Activated T-cell treated with anti-CD3 and anti-CD28 coated beads, Interleukin-2, amount 50 U/mL, for 4 hours (primary cell): ENCODE results near the gene MAPK8IP3. TPM values are rescaled to one million over a fixed set of nuclear protein-coding genes. Genes with fewer than 3 reads are reported as not detected.

ENCODE experiments used
- ATAC-seq, 2 donors: fragments of 200-7000 bp; cut with Tn5 transposase; one replicate each; pipeline ENCODE4 v1.10.0; 2021
- DNase-seq: peaks from one replicate; pipeline ENCODE4 v3.0.0-alpha.2; 2020
- H3K27me3 Mint-ChIP-seq: one replicate; pipeline ENCODE4 v1.8.0; 2021; ENCODE audit warnings: low read depth, mixed read lengths
- H3K36me3 Mint-ChIP-seq: one replicate; pipeline ENCODE4 v1.8.0; 2022; ENCODE audit warnings: mixed read lengths; ENCODE audit not compliant: insufficient read depth
- H3K4me1 Mint-ChIP-seq: one replicate; pipeline ENCODE4 v1.8.0; 2021; ENCODE audit warnings: low read depth, mixed read lengths
- H3K4me3 Mint-ChIP-seq: one replicate; pipeline ENCODE4 v1.8.0; 2021; ENCODE audit warnings: mild to moderate bottlenecking, moderate library complexity, mixed read lengths
- H3K9me3 Mint-ChIP-seq: one replicate; pipeline ENCODE4 v1.8.0; 2021; ENCODE audit warnings: mixed read lengths
- total RNA-seq, 3 donors: library from RNA; stranded (reverse); gene quantifications; one replicate each; pipeline ENCODE4 v1.2.1, GENCODE V29; 2021

The MAPK8IP3 gene
- total RNA-seq, 3 donors from 2014 or later = 76.3 to 89.4 (median 78.1) TPM

DNA sequence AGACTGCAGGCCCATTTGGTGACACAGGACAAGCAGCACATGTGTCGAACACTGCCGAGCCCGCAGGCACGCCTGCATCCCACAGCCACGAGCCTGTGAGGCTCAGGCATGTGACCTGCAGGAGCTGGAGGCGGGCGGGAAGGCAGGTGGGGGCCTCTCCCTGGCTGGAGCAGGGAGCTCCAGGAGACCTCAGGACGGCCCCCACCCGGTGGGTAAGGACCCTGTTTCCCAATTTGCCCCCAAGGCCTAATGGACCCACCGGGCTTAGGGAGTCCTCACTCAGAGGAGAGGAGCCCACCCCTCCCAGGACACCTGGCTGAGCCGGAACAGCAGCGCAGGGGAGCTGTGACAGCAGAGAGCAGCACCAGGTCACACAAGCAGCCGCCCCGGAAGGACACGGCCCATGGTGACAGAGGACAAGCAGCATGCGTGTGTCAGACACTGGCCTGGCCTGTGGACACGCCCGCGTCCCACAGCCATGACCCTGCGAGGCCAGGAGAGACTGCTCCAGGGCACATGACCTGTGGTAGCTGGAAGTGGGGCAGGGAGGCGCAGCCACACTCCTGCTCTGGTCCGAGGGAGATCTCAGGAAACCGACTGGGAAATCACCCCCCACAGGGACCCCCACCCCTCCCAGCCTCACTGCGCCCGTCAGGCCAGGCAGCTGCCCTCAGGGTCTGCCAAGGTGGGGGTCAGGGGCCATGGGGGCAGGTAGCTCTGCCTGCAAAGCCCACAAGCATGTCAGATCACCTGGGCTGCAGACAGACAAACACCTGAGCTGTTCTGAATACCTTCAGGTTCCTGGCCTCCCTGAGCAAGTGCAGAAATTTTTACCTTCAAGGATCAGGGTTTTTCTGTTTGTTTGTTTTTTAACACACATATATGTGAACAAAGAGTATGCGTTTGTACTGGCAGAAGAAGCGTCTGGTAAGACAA is 74.0 kb downstream of the MAPK8IP3 start:
- Mint-ChIP-seq H3K4me3 (peak overlapping the region; percentile 81), H3K27me3 (no peaks in the 10 kb centered on the region), H3K9me3 (no peaks in the 10 kb centered on the region), H3K36me3 (no peaks in the 10 kb centered on the region), H3K4me1 (peaks cover 17% of the 10 kb centered on the region)
- DNase-seq (no peak), ATAC-seq (no peak)

DNA sequence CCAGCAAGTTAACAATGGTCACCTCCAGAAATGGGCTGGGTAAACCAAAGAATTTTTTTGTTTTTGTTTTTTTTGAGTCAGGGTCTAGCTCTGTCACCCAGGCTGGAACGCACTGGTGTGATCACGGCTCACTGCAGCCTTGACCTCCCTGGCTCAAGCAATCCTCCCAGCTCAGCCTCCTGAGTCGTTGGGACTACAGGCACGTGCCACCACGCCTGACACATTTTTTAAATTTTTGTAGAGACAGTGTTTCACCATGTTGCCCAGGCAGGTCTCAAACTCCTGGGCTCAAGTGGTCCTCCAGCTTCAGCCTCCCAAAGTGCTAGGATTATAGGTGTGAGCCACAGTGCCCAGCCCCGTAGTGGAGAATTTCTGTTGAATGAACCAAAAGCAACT is 74.7 kb downstream of the MAPK8IP3 start:
- ATAC-seq (no peak), DNase-seq (no peak)
- peak overlapping the region; percentile 81 for H3K4me3 Mint-ChIP-seq
- H3K27me3 Mint-ChIP-seq = no peaks in the 10 kb centered on the region
- no peaks in the 10 kb centered on the region for H3K9me3 Mint-ChIP-seq
- H3K4me1 Mint-ChIP-seq = peaks cover 21% of the 10 kb centered on the region
- H3K36me3 Mint-ChIP-seq = no peaks in the 10 kb centered on the region

DNA sequence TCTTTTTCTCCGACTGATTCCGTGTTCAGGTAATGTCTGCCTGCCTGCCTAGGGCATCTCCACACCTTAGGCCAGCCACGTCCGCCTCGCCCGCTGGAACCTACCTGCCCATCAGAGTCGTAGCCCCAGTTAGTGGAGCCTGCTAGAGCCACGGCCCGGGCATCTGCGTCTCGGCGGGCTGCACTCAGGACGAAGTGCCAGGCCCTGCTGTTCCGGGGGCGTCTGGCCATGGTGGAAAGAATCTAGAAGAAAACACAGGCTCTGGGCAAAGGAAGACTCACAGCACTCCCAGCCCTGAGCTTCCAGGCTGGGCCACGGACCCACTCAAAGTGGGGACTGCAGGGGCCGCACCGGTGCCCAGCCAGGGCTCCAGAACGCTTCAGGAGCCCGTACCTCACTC is 75.3 kb downstream of the MAPK8IP3 start:
- DNase-seq = no peak
- peak overlapping the region; percentile 81 for H3K4me3 Mint-ChIP-seq
- no peak for ATAC-seq
- peaks cover 22% of the 10 kb centered on the region for H3K4me1 Mint-ChIP-seq
- H3K9me3 Mint-ChIP-seq = no peaks in the 10 kb centered on the region
- no peaks in the 10 kb centered on the region for H3K36me3 Mint-ChIP-seq
- H3K27me3 Mint-ChIP-seq = no peaks in the 10 kb centered on the region

DNA sequence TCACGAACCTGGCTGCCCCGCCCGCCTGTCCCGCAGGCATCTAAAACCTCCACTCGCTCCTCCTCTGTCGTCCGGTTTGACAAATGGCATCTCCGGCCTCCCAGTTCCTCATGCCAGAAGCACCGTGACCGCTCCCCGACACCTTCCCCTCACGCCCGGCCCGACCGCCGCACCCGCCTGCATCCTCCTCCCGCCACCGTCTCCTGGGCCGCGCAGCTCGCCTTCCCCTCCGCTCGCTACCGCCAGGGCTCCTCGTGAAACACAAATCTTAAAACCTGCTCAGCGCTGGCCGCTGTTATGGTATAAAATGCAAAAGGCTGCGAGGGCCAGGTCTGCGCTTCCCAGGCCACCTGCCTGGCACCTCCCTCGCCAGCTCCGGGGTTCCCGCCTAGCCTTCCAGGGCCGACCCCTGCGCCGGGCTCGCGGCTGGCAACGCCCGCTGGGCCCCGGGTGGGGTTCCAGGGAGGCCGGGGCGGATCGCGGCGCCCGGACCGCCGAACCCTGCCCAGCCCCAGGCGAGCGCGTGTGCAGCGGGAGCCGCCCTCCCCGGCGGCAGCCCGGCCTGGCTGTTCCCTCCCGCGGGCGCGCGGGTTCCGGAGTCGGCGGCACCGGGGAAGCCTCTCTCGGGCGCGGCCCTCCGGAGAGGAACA is 75.9 kb downstream of the MAPK8IP3 start:
- Mint-ChIP-seq H3K9me3 (no peaks in the 10 kb centered on the region), H3K36me3 (no peaks in the 10 kb centered on the region), H3K27me3 (no peaks in the 10 kb centered on the region), H3K4me3 (peak overlapping the region; percentile 84), H3K4me1 (peaks cover 24% of the 10 kb centered on the region)
- DNase-seq (no peak), ATAC-seq (peak; percentile 15 to 19)

DNA sequence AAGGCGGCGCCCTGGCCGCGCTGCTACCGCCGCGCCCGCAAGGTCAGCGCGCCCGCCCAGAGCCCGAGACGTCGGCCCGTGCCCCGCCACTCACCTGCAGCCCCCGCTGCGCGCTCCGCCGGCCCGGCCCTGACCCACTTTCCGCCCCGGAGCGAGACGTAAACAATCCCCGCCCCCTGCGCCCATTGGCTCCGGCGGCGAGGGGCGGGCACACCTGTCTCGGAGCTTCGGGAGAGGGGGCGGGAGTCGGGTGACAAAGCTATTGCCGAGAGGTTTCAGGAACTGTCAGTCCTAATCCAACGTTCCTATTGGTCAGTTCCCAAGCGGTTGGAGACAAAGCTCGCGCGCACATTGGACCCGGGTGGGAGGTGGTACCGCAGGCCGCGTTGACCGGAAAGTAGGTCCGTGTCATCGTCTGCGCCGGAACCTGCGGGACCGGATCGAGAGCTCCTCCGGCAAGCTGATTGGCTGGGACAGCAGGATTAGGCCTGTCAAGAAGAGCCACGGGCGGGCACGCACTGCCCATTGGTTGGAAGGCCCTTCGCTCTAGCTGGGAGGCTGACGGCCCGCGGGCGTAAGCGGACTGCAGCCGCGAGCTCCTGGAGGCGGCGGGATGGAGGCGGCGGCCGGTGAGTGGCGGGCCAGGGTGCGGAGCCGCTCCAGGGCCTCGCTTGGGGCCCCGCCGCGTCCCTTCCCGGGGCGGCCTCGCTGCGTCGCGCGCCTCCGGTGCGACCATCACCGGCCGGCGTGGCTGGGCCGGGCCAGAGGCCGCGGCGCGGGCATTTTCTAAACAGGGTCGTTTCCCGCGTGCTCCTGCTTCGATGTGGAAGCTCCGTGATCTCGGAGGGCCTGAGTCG is 76.6 kb downstream of the MAPK8IP3 start, which contains the start of the genes NUBP2 and SPSB3:
NUBP2 (plus strand) TSS at position 553 of the 857 bp plus-strand sequence; CDS start at position 614, 61 bp downstream.
SPSB3 (minus strand) TSS at position 164 of the 857 bp plus-strand sequence. CDS start 1,088 bp downstream, outside the sequence.
- Mint-ChIP-seq H3K4me3 (peak within 1 kb of the TSS; percentile 92), H3K9me3 (no peaks in the 10 kb centered on the region), H3K27me3 (no peaks in the 10 kb centered on the region), H3K4me1 (peaks cover 25% of the 10 kb centered on the region), H3K36me3 (no peaks in the 10 kb centered on the region)
- ATAC-seq (peak; percentile 88 to 89), DNase-seq (peak; percentile 95)

DNA sequence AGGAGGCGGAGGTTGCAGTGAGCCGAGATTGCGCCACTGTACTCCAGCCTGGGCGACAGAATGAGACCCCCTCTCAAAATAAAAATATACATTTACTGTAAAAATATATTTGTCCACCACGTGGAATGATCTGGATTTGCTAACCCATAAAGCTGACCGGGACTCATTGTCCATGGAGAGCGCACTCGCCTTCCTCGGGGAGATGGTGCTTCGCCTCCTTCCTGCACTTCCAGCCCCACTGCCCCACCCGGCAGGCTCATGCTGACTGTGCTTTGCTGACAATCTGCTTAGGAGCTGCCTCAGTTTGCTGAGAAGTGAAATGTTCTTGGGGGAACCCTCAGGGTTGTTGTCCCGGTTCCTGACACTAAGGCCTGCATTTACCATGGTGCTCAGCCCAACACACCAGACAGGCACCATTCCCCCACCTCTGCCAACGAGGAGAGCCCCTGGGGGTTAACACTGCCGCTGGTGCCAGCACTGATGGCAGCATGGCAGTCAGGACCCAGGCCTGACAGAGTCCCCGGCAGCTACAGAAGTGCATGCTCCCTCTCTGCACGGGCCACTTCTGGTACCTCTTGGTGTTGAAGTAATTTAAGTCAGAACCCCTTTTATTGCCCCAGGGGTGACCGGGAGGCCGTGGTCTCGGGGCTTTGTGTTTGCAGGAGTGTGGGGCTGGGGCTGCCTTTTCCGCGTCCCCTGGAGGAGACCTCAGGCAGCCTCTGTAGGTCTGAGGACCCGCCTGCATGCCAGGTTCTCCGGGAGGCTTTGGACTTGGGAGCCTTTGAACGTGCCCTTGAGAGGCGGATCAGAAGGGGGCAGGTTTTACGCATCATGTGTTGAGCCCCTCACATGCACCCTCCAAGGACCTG is 79.2 kb downstream of the MAPK8IP3 start:
- ATAC-seq (no peak), DNase-seq (no peak)
- Mint-ChIP-seq H3K4me3 (no peak overlapping the region), H3K9me3 (no peaks in the 10 kb centered on the region), H3K4me1 (peaks cover 25% of the 10 kb centered on the region), H3K27me3 (no peaks in the 10 kb centered on the region), H3K36me3 (peaks cover 4% of the 10 kb centered on the region)

DNA sequence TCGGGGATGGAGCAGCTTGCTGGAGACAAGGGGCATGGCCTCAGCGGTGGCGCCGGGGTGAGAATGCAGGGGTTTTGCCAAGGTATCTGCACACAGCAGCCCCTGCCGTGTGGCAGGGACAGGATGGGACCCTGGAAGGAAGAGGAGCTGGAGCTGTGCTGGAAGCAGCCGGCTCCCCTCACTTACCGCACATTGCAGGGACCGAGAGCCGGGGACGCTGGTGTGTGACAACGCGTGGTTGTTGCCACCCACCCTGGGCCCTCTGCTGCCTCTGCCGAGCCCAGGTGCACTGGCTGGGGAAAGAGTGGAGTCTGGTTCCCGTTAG is 79.8 kb downstream of the MAPK8IP3 start:
- no peak for ATAC-seq
- Mint-ChIP-seq H3K36me3 (peaks cover 4% of the 10 kb centered on the region), H3K27me3 (no peaks in the 10 kb centered on the region), H3K4me3 (no peak overlapping the region), H3K9me3 (no peaks in the 10 kb centered on the region), H3K4me1 (peaks cover 25% of the 10 kb centered on the region)
- no peak for DNase-seq

DNA sequence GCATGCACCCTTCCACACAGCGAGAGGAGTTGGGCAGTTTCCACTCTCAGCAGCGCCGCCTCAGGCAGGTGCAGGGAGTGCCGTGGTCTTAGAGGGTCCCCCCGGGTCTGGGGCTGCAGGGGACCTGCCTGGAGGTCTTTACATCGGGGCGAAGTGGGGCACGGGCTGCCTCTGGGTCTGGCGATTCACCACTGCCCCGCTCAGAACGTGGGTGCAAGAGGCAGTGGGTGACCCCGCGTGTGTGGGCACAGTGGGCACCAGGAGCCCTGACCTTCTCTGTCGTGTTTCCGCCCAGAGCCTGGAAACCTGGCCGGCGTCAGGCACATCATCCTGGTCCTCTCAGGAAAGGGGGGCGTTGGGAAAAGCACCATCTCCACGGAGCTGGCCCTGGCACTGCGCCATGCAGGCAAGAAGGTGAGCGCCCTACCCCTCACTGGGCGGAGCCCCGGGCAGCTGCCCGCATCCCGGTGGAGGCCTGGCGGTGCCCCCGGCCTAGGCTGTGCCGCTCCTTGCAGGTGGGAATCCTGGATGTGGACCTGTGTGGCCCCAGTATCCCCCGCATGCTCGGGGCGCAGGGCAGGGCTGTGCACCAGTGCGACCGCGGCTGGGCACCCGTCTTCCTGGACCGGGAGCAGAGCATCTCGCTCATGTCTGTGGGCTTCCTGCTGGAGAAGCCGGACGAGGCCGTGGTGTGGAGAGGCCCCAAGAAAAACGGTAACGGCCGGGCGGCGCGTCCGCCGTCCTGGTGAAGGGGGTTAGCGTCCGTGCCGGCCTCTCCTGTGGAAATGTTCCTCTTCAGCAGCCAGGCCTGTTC is 80.5 kb downstream of the MAPK8IP3 start:
- H3K4me3 Mint-ChIP-seq = no peak overlapping the region
- ATAC-seq = no peak

DNA sequence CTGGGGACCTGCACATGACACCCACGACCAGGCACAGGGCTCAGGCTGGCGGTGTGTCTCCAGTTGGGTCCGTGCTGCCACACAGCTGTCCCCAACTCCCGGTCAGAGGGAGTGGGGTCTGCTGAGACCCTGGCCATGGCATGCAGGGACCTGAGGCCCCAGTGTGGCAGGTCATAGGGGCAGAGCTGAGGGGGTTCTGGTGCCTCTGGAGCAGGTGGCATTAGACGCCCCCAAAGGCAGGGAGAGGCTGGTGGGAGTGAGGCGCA is 81.0 kb downstream of the MAPK8IP3 start:
- H3K4me3 Mint-ChIP-seq = no peak overlapping the region
- H3K27me3 Mint-ChIP-seq = no peaks in the 10 kb centered on the region
- H3K4me1 Mint-ChIP-seq = peaks cover 20% of the 10 kb centered on the region
- H3K36me3 Mint-ChIP-seq = peaks cover 4% of the 10 kb centered on the region
- no peaks in the 10 kb centered on the region for H3K9me3 Mint-ChIP-seq
- no peak for DNase-seq
- ATAC-seq = no peak

More for the DNA sequence above, 80.5 kb downstream of the MAPK8IP3 start:
- Mint-ChIP-seq H3K36me3 (peaks cover 4% of the 10 kb centered on the region), H3K9me3 (no peaks in the 10 kb centered on the region), H3K4me1 (peaks cover 25% of the 10 kb centered on the region), H3K27me3 (no peaks in the 10 kb centered on the region)
- no peak for DNase-seq

DNA sequence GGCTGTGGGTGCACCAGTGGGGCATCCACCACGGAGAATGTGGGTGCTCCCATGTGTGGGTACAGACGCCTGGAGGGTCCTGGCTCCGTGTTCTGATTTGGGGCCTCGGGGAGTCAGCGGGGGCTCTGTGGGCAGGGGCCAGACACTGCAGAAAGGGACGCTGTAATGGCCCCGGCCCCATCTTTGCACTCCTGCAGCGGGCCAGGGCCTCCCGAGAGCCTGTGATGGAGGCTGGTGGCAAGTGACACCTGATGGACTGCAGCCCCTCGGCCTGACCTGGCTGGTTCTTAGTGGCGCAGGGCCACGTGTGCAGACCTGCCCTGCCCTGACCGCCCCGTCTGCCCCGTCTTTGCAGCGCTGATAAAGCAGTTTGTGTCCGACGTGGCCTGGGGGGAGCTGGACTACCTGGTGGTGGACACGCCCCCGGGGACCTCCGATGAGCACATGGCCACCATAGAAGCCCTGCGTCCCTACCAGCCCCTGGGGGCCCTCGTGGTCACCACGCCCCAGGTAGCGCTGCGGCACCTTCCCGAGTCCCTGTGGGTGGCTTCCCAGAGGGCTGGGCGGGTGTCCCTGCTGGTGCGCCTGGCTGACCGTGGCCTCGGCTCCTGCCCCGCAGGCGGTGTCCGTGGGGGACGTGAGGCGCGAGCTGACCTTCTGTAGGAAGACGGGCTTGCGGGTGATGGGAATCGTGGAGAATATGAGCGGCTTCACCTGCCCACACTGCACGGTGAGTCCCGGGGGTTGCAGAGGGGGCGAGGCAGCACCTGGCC is 81.5 kb downstream of the MAPK8IP3 start:
- Mint-ChIP-seq H3K27me3 (no peaks in the 10 kb centered on the region), H3K4me3 (no peak overlapping the region), H3K9me3 (no peaks in the 10 kb centered on the region), H3K36me3 (peaks cover 4% of the 10 kb centered on the region), H3K4me1 (peaks cover 20% of the 10 kb centered on the region)
- ATAC-seq (no peak), DNase-seq (no peak)

DNA sequence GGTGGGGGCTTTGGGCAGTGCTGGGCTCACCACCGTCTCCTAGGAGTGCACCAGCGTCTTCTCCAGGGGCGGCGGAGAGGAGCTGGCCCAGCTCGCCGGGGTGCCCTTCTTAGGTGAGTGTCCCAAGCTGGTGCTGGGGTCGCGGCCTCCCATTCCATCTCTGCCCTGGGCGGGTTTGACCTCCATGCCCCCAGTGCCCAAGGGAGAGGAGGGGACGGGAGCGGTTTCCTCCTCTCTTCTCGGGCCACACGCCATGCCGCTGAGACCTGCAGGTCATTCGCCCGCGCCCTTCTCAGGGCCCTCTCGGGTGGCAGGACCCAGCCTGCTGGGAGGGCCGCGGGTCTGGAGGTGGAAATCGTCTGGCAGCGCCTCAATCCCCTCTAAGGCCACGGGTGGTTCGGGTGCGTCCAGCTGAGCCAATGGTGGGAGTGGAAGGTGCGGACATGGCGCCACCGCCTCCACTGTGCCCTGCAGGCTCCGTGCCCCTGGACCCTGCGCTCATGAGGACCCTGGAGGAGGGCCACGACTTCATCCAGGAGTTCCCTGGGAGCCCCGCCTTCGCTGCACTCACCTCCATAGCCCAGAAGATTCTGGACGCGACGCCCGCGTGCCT is 82.2 kb downstream of the MAPK8IP3 start:
- ATAC-seq (no peak), DNase-seq (no peak)
- no peaks in the 10 kb centered on the region for H3K9me3 Mint-ChIP-seq
- peaks cover 4% of the 10 kb centered on the region for H3K36me3 Mint-ChIP-seq
- peaks cover 16% of the 10 kb centered on the region for H3K4me1 Mint-ChIP-seq
- H3K4me3 Mint-ChIP-seq = no peak overlapping the region
- H3K27me3 Mint-ChIP-seq = no peaks in the 10 kb centered on the region

DNA sequence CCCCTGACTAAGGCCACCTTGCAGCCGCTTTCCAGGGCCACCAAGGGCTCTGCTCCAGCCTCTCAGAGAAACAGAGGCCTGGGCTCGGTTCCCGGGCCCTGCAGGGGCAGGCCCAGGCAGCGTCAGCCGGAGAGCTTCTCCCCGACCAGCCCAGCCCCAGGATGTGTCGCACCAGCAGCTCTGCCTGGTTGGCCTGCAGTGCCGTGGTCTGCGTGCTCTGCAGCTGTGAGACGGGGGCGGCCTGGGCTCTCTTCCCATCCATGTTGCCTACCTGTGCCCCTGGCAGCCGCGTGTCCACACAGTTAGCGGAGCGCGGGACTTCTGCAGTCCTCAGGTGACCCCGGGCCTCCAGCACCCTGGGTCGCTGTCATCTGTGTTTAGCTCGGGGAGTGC is 82.7 kb downstream of the MAPK8IP3 start:
- no peaks in the 10 kb centered on the region for H3K27me3 Mint-ChIP-seq
- H3K4me1 Mint-ChIP-seq = peaks cover 12% of the 10 kb centered on the region
- ATAC-seq (no peak), DNase-seq (no peak)
- peaks cover 4% of the 10 kb centered on the region for H3K36me3 Mint-ChIP-seq
- H3K9me3 Mint-ChIP-seq = no peaks in the 10 kb centered on the region
- no peak overlapping the region for H3K4me3 Mint-ChIP-seq
